B cell (primary cell): ENCODE data around the gene UBTD1. TPM values are rescaled to one million over a fixed set of nuclear protein-coding genes. Genes with fewer than 3 reads are reported as not detected.

Source experiments
- ATAC-seq: fragments of 200-7000 bp; cut with Tn5 transposase; one replicate; pipeline ENCODE4 v1.10.0; 2021; ENCODE audit warnings: low read depth, mild to moderate bottlenecking, moderate number of reproducible peaks, moderate library complexity
- CTCF ChIA-PET: fragments of 350-600 bp; sonication (Branson Sonifier 250); formaldehyde crosslinking; loops from one replicate; lab custom pipeline; 2021; ENCODE audit warnings: antibody characterized with exemption, inconsistent platforms; lab: Charles Lee
- POLR2A ChIA-PET: fragments of 350-600 bp; sonication (Branson Sonifier 250); formaldehyde crosslinking; loops from one replicate; lab custom pipeline; 2021; ENCODE audit warnings: antibody characterized with exemption; lab: Charles Lee
- DNase-seq: peaks from one replicate; pipeline ENCODE4 v3.0.0; 2013
- H2AFZ ChIP-seq: 2 replicates; pipeline ENCODE4 v1.6.1; 2012; ENCODE audit warnings: mild to moderate bottlenecking, low read depth, low read length; ENCODE audit not compliant: insufficient read depth, poor library complexity, severe bottlenecking
- H3K27ac ChIP-seq, 2 donors: 1 replicate in 1 of 2; 2 replicates in 1 of 2; pipeline ENCODE4 v1.5.1; 2012 to 2013; ENCODE audit warnings: low read length in 2 of 2, mild to moderate bottlenecking in 2 of 2, moderate library complexity in 1 of 2
- H3K27me3 ChIP-seq, 4 experiments: fragments of 200-600 bp in 1 of 4; sonication (generic) in 1 of 4; replicated peaks in 1 of 4; 1 replicate in 2 of 4; 2 replicates in 2 of 4; pipeline versions ENCODE4 v1.6.1 to v1.7.0; 2013 to 2016; ENCODE audit warnings: low read length in 3 of 4, mild to moderate bottlenecking in 2 of 4, mixed read lengths in 1 of 4, moderate library complexity in 1 of 4; ENCODE audit not compliant: insufficient read depth in 4 of 4, control insufficient read depth in 3 of 4; ENCODE audit errors: control extremely low read depth in 1 of 4
- H3K36me3 ChIP-seq, 2 experiments: replicated peaks in 1 of 2; 1 replicate in 1 of 2; 2 replicates in 1 of 2; pipeline versions ENCODE4 v1.6.1 to v1.7.1; 2013; ENCODE audit warnings: low read length in 1 of 2; ENCODE audit not compliant: insufficient read depth in 2 of 2, control insufficient read depth in 1 of 2; ENCODE audit errors: control extremely low read depth in 1 of 2, extremely low read depth in 1 of 2
- H3K4me1 ChIP-seq, 2 donors: fragments of 200-600 bp in 1 of 2; sonication (generic) in 1 of 2; 1 replicate in 1 of 2; 2 replicates in 1 of 2; pipeline versions ENCODE4 v1.5.1 to v1.6.1; 2013 to 2017; ENCODE audit warnings: low read length in 2 of 2; ENCODE audit not compliant: control insufficient read depth in 2 of 2, insufficient read depth in 2 of 2
- H3K4me2 ChIP-seq: replicated peaks from 2 replicates; pipeline ENCODE3; 2012; ENCODE audit warnings: mild to moderate bottlenecking, low read depth, low read length; ENCODE audit not compliant: poor library complexity, severe bottlenecking
- H3K4me3 ChIP-seq, 5 experiments: fragments of 200-600 bp in 1 of 5; sonication (generic) in 1 of 5; 1 replicate in 3 of 5; 2 replicates in 2 of 5; pipeline versions ENCODE4 v1.5.1 to v1.7.0; 2011 to 2016; ENCODE audit warnings: low read length in 4 of 5, mild to moderate bottlenecking in 4 of 5, low read depth in 2 of 5, control low read depth in 1 of 5, moderate library complexity in 1 of 5; ENCODE audit not compliant: insufficient read depth in 1 of 5; ENCODE audit errors: control extremely low read depth in 1 of 5, extremely low read depth in 1 of 5
- H3K79me2 ChIP-seq: fragments of 200-600 bp; sonication (generic); one replicate; pipeline ENCODE4 v1.6.0; 2016; ENCODE audit warnings: low read length; ENCODE audit not compliant: control insufficient read depth, insufficient read depth
- H3K9ac ChIP-seq: fragments of 200-600 bp; sonication (generic); 2 replicates; pipeline ENCODE4 v1.6.1; 2017; ENCODE audit warnings: mild to moderate bottlenecking, low read length, moderate library complexity
- H3K9me3 ChIP-seq, 3 donors: one replicate each; pipeline versions ENCODE4 v1.6.1 to v1.7.1; 2013; ENCODE audit warnings: low read length in 2 of 3; ENCODE audit not compliant: control insufficient read depth in 2 of 3, insufficient read depth in 1 of 3; ENCODE audit errors: control extremely low read depth in 1 of 3
- H4K20me1 ChIP-seq: 2 replicates; pipeline ENCODE4 v1.6.0; 2012; ENCODE audit warnings: mild to moderate bottlenecking, low read length; ENCODE audit not compliant: insufficient read depth, control insufficient read depth, poor library complexity, severe bottlenecking
- H3K27ac Mint-ChIP-seq: one replicate; pipeline ENCODE4 v1.8.0; 2021; ENCODE audit warnings: mixed read lengths
- H3K27me3 Mint-ChIP-seq: one replicate; pipeline ENCODE4 v1.8.0; 2021; ENCODE audit warnings: mixed read lengths
- H3K4me1 Mint-ChIP-seq: one replicate; pipeline ENCODE4 v1.8.0; 2021; ENCODE audit warnings: mixed read lengths
- H3K4me3 Mint-ChIP-seq: one replicate; pipeline ENCODE4 v1.8.0; 2021; ENCODE audit warnings: mixed read lengths
- H3K9me3 Mint-ChIP-seq: one replicate; pipeline ENCODE4 v1.8.0; 2022; ENCODE audit warnings: mixed read lengths; ENCODE audit not compliant: insufficient read depth
- CTCF ChIP-seq: fragments of 200-600 bp; IDR thresholded peaks from one replicate; pipeline ENCODE4 v1.8.0; 2022; ENCODE audit warnings: antibody characterized with exemption, mild to moderate bottlenecking
- EZH2 ChIP-seq: IDR thresholded peaks from 2 replicates; pipeline ENCODE4 v1.6.1; 2012; ENCODE audit warnings: borderline replicate concordance, low read depth, mild to moderate bottlenecking, moderate library complexity, low read length; ENCODE audit not compliant: insufficient read depth, poor library complexity, severe bottlenecking
- WGBS: methylation state at CpG from one replicate; pipeline ENCODE4 v1.1.5; 2013; ENCODE audit warnings: missing lambda C conversion rate; ENCODE audit not compliant: insufficient coverage; 5-methylcytosine and 5-hydroxymethylcytosine counted together
- intact Hi-C: fragments of 100-400 bp; cut with micrococcal nuclease; formaldehyde crosslinking; loops from one replicate; pipeline ENCODE4 v1.10.0; 2022
- polyA plus RNA-seq: library from polyadenylated mRNA; depleted of rRNA; stranded (reverse); fragments of >200 nt; gene quantifications from 2 replicates; pipeline ENCODE4 v1.2.3, GENCODE V29; 2012
- total RNA-seq, 2 donors: library from RNA; stranded (reverse); fragments of 120-200 nt in 1 of 2; gene quantifications; 1 replicate in 1 of 2; 2 replicates in 1 of 2; pipeline versions ENCODE4 v1.2.3 to v1.2.4, GENCODE V29; 2013 to 2022

Gene UBTD1
- total and polyA plus RNA-seq, 2 donors (not counting 1 experiment from before 2014, with no cell fraction given): 1.3 to 1.8 TPM

DNA sequence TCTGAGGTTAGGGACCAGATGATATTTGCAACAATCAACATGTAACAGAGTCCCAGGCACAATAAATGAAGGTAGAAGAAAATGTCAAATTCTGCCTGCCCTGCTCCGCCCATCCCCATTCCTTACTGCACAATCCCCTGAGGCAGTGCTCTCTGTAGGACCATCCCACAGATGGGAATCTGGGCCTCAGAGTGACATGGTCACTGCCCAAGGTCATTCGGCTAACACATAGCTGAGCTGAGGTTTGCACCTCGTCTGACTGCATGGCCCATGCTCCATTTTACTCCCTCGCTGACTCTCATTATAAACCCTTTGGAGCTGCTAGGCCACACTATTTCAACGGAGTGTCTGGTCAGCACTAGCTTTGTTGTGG, 86.7 kb downstream of the UBTD1 start:
- H3K9me3 ChIP-seq: no peaks in the 10 kb centered on the region
- CTCF ChIA-PET: no interaction called here
- H3K4me2 ChIP-seq: no peak overlapping the region
- H3K4me3 ChIP-seq: no peak overlapping the region
- DNase-seq (no peak), ATAC-seq (no peak)
- no peaks in the 10 kb centered on the region for H3K9me3 Mint-ChIP-seq
- no peak overlapping the region for H3K27ac Mint-ChIP-seq
- 93% methylated on average over 4 of the region's 5 CpGs for WGBS
- TF ChIP-seq EZH2 (no peak), CTCF (no peak)
- no peaks in the 10 kb centered on the region for H3K79me2 ChIP-seq
- POLR2A ChIA-PET: no interaction called here
- no peaks in the 10 kb centered on the region for H3K4me1 Mint-ChIP-seq
- H3K9ac ChIP-seq: no peak overlapping the region
- H3K27ac ChIP-seq: no peak overlapping the region
- H3K27me3 Mint-ChIP-seq: peaks cover 3% of the 10 kb centered on the region
- H3K4me1 ChIP-seq: no peaks in the 10 kb centered on the region
- no peak overlapping the region for H3K4me3 Mint-ChIP-seq
- H4K20me1 ChIP-seq: no peaks in the 10 kb centered on the region
- no peaks in the 10 kb centered on the region for H3K36me3 ChIP-seq
- H3K27me3 ChIP-seq: no peaks in the 10 kb centered on the region
- H2AFZ ChIP-seq: no peak overlapping the region
- intact Hi-C loops: no loop called here

DNA sequence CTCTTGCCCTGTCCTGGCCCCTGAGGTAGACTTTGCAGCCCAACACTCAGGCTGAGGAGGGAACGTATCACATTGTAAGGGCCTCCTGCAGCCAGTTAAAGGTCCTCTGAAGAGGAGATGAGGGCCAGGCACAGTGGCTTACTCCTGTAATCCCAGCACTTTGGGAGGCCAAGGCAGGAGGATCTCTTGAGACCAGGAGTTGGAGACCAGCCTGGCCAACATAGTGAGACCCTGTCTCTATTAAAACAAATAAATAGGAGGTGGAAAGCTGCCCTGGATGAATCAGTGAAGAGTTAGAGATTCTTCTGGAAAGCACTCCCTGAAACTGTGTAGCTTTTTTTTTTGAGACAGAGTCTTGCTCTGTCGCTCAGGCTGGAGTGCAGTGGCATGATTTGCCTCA, 88.5 kb downstream of the UBTD1 start:
- Mint-ChIP-seq H3K27me3 (peaks cover 3% of the 10 kb centered on the region), H3K27ac (no peak overlapping the region), H3K4me3 (no peak overlapping the region), H3K4me1 (no peaks in the 10 kb centered on the region), H3K9me3 (no peaks in the 10 kb centered on the region)
- H3K4me3 ChIP-seq: no peak overlapping the region
- no peak for DNase-seq
- H3K27me3 ChIP-seq: no peaks in the 10 kb centered on the region
- H3K79me2 ChIP-seq: no peaks in the 10 kb centered on the region
- no peak overlapping the region for H2AFZ ChIP-seq
- no peak overlapping the region for H3K9ac ChIP-seq
- ATAC-seq: no peak
- no peak overlapping the region for H3K27ac ChIP-seq
- H3K36me3 ChIP-seq: no peaks in the 10 kb centered on the region
- no peak overlapping the region for H3K4me2 ChIP-seq
- H4K20me1 ChIP-seq: no peaks in the 10 kb centered on the region
- H3K9me3 ChIP-seq: no peaks in the 10 kb centered on the region
- CTCF ChIA-PET: interaction anchor here (1.3 kb wide), 1 partner anchor 15 kb away, joined by 3 read pairs; the partner anchor contains the start of gene ANKRD2
- TF ChIP-seq EZH2 (no peak), CTCF (no peak)
- 91% methylated on average over 2 of the region's 2 CpGs for WGBS
- POLR2A ChIA-PET: no interaction called here
- H3K4me1 ChIP-seq: no peaks in the 10 kb centered on the region
- intact Hi-C loops: no loop called here
